ENCODE data around the gene MIER2.

- TF ChIP-seq CTCF (conservative IDR thresholded peaks at IDR 0.05): no peak
- no peak for TF ChIP-seq ZFX (IDR thresholded peaks at IDR 0.05)
Observed at GRCh38 chr19:338421-338820, 6.2 kb downstream of the MIER2 start.
